Loucy (cell line): ENCODE results near the gene SLC23A2.

Experiments
- H2AFZ ChIP-seq: fragments of 200-600 bp; sonication (generic); 2 replicates; pipeline ENCODE4 v1.6.0; 2016; ENCODE audit warnings: antibody characterized with exemption, mild to moderate bottlenecking, low read length, moderate library complexity
- H3F3A ChIP-seq: fragments of 200-600 bp; 2 replicates; pipeline ENCODE4 v1.6.0; 2016; ENCODE audit warnings: antibody characterized with exemption, low read depth, mild to moderate bottlenecking
- H3K27me3 ChIP-seq: fragments of 200-600 bp; sonication (generic); 2 replicates; pipeline ENCODE4 v1.6.1; 2014; ENCODE audit warnings: low read length, mild to moderate bottlenecking; ENCODE audit not compliant: insufficient read depth, poor library complexity, severe bottlenecking
- H3K36me3 ChIP-seq: fragments of 200-600 bp; sonication (generic); 2 replicates; pipeline ENCODE4 v1.6.1; 2016; ENCODE audit warnings: low read length; ENCODE audit not compliant: insufficient read depth
- H3K4me1 ChIP-seq: fragments of 200-600 bp; sonication (generic); 2 replicates; pipeline ENCODE4 v1.5.1; 2014; ENCODE audit warnings: low read length, mild to moderate bottlenecking; ENCODE audit not compliant: insufficient read depth, poor library complexity, severe bottlenecking
- H3K4me2 ChIP-seq: fragments of 200-600 bp; sonication (generic); 2 replicates; pipeline ENCODE4 v1.6.0; 2014; ENCODE audit warnings: antibody characterized with exemption, low read length, low read depth, mild to moderate bottlenecking; ENCODE audit not compliant: poor library complexity, severe bottlenecking
- H3K4me3 ChIP-seq: fragments of 200-600 bp; sonication (generic); 2 replicates; pipeline ENCODE4 v1.5.1; 2014; ENCODE audit warnings: low read length, mild to moderate bottlenecking, mixed read lengths; ENCODE audit not compliant: poor library complexity, severe bottlenecking
- H3K79me2 ChIP-seq: fragments of 200-600 bp; sonication (generic); 2 replicates; pipeline ENCODE4 v1.6.1; 2014; ENCODE audit warnings: low read length; ENCODE audit not compliant: insufficient read depth
- H3K9ac ChIP-seq: fragments of 200-600 bp; sonication (generic); 2 replicates; pipeline ENCODE4 v1.6.0; 2014; ENCODE audit warnings: mild to moderate bottlenecking, low read depth, low read length, moderate library complexity; ENCODE audit not compliant: poor library complexity, severe bottlenecking
- H3K9me2 ChIP-seq: fragments of 200-600 bp; sonication (generic); replicated peaks from 2 replicates; pipeline ENCODE4 v1.6.1; 2016; ENCODE audit warnings: low read depth, low read length, mixed read lengths
- H3K9me3 ChIP-seq: fragments of 200-600 bp; sonication (generic); 2 replicates; pipeline ENCODE4 v1.6.1; 2014; ENCODE audit warnings: mild to moderate bottlenecking, antibody characterized with exemption, low read length, low read depth; ENCODE audit not compliant: insufficient read depth
- H4K20me1 ChIP-seq: fragments of 200-600 bp; sonication (generic); 2 replicates; pipeline ENCODE4 v1.6.0; 2014; ENCODE audit warnings: antibody characterized with exemption, low read length, mild to moderate bottlenecking; ENCODE audit not compliant: insufficient read depth, poor library complexity, severe bottlenecking
- CTCF ChIP-seq: fragments of 200-600 bp; sonication (generic); conservative IDR thresholded peaks from 2 replicates; pipeline ENCODE4 v1.5.1; 2014; ENCODE audit warnings: mild to moderate bottlenecking, antibody characterized with exemption, low read length
- EZH2phosphoT487 ChIP-seq: fragments of 200-600 bp; IDR thresholded peaks from 2 replicates; pipeline ENCODE4 v1.6.1; 2018; ENCODE audit warnings: antibody characterized with exemption, mild to moderate bottlenecking, moderate library complexity, borderline replicate concordance

Gene SLC23A2

GRCh38 chr20:5001174-5002076 is at the start of gene SLC23A2:
Gene SLC23A2 (minus strand): TSS chr20:5001510. CDS start chr20:4932562, 68,948 bp downstream.
- peaks cover 39% of the 10 kb centered on the region for H3K4me1 ChIP-seq
- peaks cover 44% of the 10 kb centered on the region for H3K79me2 ChIP-seq
- no peaks in the 10 kb centered on the region for H3K27me3 ChIP-seq
- TF ChIP-seq EZH2phosphoT487 (no peak), CTCF (no peak)
- no peaks in the 10 kb centered on the region for H3K36me3 ChIP-seq
- H2AFZ ChIP-seq: peak within 1 kb of the TSS; percentile 100
- no peaks in the 10 kb centered on the region for H4K20me1 ChIP-seq
- no peaks in the 10 kb centered on the region for H3K9me3 ChIP-seq
- H3K4me2 ChIP-seq: peak within 1 kb of the TSS; percentile 99
- no peaks in the 10 kb centered on the region for H3F3A ChIP-seq
- H3K4me3 ChIP-seq: peak within 1 kb of the TSS; percentile 99
- H3K9ac ChIP-seq: peak within 1 kb of the TSS; percentile 71
- H3K9me2 ChIP-seq: no peaks in the 10 kb centered on the region

GRCh38 chr20:5046656-5047339 is 45.5 kb upstream of the SLC23A2 start:
- TF ChIP-seq EZH2phosphoT487: no peak
- no peak for TF ChIP-seq CTCF
- H2AFZ ChIP-seq: no peak overlapping the region
- no peak overlapping the region for H3K4me3 ChIP-seq

GRCh38 chr20:5045906-5046305 is 44.6 kb upstream of the SLC23A2 start:
- no peak overlapping the region for H3K9ac ChIP-seq
- TF ChIP-seq CTCF (no peak), EZH2phosphoT487 (no peak)
- no peaks in the 10 kb centered on the region for H3K36me3 ChIP-seq
- no peaks in the 10 kb centered on the region for H3K9me2 ChIP-seq
- H3F3A ChIP-seq: no peaks in the 10 kb centered on the region
- H3K4me1 ChIP-seq: no peaks in the 10 kb centered on the region
- no peaks in the 10 kb centered on the region for H4K20me1 ChIP-seq
- no peak overlapping the region for H3K4me2 ChIP-seq
- H3K9me3 ChIP-seq: no peaks in the 10 kb centered on the region
- no peak overlapping the region for H3K4me3 ChIP-seq
- no peak overlapping the region for H2AFZ ChIP-seq
- no peaks in the 10 kb centered on the region for H3K27me3 ChIP-seq
- no peaks in the 10 kb centered on the region for H3K79me2 ChIP-seq

More at GRCh38 chr20:5046656-5047339, 45.5 kb upstream of the SLC23A2 start:
- H3F3A ChIP-seq: no peaks in the 10 kb centered on the region
- H3K9me3 ChIP-seq: no peaks in the 10 kb centered on the region
- H3K4me1 ChIP-seq: no peaks in the 10 kb centered on the region
- H3K36me3 ChIP-seq: no peaks in the 10 kb centered on the region
- H3K79me2 ChIP-seq: no peaks in the 10 kb centered on the region
- no peak overlapping the region for H3K4me2 ChIP-seq
- H4K20me1 ChIP-seq: no peaks in the 10 kb centered on the region
- no peak overlapping the region for H3K9ac ChIP-seq
- no peaks in the 10 kb centered on the region for H3K27me3 ChIP-seq
- no peaks in the 10 kb centered on the region for H3K9me2 ChIP-seq
